NCI-H82 treated with DMSO at 0.1 percent for 48 hours (cell line): Measurements from ENCODE around the gene MEIOB.
"Not testable (repeated sequence)": the region's sequence is repeated elsewhere in the genome, so short reads cannot be mapped to it uniquely, and the experiment has no call there.

Experiments
- DNase-seq: peaks from one replicate; lab custom pipeline; 2025; ENCODE audit not compliant: unreplicated experiment; lab: John Stamatoyannopoulos, UW

MEIOB gene

GRCh38 chr16:1871974-1872635 is at the start of gene MEIOB:
Gene MEIOB, minus strand, starts transcription at chr16:1872164. Its CDS starts 3,989 bp downstream, at chr16:1868175.
- peak; percentile 52 for DNase-seq

GRCh38 chr16:1920727-1921171 is 48.8 kb upstream of the MEIOB start:
- DNase-seq, result peak; percentile 55

DNA sequence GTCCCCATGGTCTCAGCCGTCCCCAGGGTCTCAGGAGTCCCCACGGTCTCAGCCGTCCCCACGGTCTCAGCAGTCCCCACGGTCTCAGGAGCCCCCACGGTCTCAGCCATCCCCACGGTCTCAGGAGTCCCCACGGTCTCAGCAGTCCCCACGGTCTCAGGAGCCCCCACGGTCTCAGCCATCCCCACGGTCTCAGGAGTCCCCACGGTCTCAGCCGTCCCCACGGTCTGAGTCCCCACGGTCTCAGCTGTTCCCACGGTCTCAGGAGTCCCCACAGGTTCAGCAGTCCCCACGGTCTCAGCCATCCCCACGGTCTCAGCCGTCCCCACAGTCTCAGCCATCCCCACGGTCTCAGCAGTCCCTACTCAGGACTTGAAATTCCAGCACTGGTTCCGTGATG is 48.2 kb upstream of the MEIOB start:
- not testable (repeated sequence) for DNase-seq

GRCh38 chr16:1919327-1919998 is 47.5 kb upstream of the MEIOB start:
- no peak for DNase-seq

DNA sequence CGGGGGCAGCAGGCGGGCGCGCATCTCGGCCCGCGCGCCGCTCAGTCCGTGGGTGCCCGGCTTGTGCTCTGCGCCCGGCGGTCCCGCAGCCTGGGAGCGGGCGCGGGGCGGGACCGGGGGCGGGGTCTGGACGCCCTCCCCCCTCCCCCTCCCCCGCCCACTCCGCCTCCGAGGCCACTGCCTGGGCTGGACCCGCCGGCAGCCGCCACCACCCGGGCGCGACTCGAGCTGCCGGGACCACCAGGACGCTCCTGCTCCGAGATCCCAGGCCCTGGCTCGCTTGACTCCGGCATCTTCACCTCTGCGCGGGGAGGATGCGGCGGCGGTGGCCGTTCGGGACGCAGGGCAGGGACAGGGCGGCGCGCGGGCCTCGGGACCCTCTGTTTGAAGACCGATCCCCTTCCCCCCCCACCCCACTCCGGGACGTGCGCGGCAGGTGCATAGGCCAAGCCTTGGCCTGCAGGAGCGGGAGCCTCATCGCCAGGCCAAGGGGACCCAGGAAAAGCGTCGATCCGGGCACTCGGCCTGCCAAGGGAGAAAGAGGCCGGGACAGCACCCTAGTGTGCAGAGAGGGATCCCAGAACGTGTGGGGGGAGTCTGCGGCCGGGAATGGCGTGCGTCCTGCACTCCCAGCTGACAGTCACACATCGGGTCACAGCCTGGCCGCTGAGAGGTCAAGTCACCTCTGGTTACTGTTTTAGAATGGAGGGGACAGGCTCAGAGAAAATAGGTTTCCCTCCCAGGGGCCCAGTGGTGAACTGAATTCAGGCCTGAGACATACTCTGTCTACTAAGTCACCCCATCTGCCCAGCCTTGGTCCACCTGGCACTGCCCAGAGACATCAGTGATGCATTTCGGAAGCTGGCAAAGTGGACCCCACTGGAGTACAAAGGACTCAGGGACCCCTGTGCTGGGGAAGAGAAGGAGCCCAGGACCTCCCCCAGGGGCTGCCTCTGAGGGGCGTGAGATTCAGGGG is 46.7 kb upstream of the MEIOB start, which contains the start of gene HS3ST6:
Gene HS3ST6, minus strand, starts transcription at position 65 of the 976 bp plus-strand sequence. CDS start 92 bp downstream, outside the sequence.
- DNase-seq, result no peak

GRCh38 chr16:1917665-1918350 is 45.8 kb upstream of the MEIOB start:
- DNase-seq, result no peak

DNA sequence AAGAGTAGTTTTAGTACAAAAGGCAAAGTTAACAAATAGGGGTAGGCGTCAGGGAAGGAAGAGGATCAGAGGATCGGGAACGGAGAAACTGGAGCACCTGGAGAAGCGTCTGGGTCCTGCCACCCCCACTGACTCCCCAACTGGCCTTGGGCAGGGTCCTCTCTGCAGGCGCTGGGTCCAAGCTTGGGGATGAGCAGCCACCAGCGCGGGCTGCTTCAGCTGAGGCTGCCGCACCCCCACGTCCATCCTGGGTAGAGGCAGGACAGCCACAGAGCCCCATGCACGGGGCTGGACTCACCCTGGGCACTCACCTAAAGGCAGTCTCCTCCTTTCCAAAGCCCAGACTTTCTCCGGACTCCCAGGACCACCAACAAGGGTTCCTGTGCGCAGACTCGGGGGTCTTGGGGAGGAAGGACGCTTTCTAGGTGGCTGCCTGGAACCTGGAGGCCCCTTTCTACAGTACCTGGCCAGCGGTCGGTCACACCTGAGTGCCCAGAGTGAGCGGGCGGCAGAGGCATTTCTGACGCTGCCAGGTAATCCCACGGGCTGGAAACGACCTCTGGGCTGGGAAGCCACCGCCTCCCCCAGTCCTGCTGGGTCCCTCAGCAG is 45.2 kb upstream of the MEIOB start:
- no peak for DNase-seq

- DNase-seq, result no peak
These were observed 44.7 kb upstream of the MEIOB start for GRCh38 chr16:1916640-1916990.

- DNase-seq, result no peak
These were observed 44.0 kb upstream of the MEIOB start for GRCh38 chr16:1915732-1916639.

DNA sequence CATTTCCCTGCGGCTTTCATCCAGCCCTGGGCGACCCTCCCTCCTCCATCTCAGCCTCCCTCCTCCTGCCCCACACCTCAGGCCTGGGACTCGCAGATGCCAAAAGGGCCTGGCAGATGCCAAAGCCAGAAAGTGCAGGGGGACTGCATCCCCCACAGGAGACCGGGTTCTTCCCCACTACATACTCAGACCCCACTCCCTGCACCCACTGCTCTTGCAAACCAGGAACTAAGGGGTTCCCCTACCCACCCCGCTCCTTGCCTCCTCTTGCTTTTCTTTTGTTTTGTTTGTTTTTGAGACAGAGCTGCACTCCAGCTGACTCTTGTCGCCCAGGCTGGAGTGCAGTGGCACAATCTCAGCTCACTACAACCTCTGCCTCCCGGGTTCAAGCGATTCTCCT is 43.0 kb upstream of the MEIOB start:
- DNase-seq, result no peak

GRCh38 chr16:1914084-1914608 is 42.2 kb upstream of the MEIOB start:
- no peak for DNase-seq

- DNase-seq, result no peak
These were observed 41.5 kb upstream of the MEIOB start for GRCh38 chr16:1913327-1914083.

GRCh38 chr16:1912215-1912543 is 40.2 kb upstream of the MEIOB start:
- DNase-seq, result no peak

- DNase-seq, result no peak
These were observed 39.7 kb upstream of the MEIOB start for GRCh38 chr16:1911467-1912214.

GRCh38 chr16:1909561-1910231 is 37.7 kb upstream of the MEIOB start:
- DNase-seq, result peak; percentile 93

GRCh38 chr16:1908983-1909382 is 37.0 kb upstream of the MEIOB start:
- DNase-seq, result no peak

DNA sequence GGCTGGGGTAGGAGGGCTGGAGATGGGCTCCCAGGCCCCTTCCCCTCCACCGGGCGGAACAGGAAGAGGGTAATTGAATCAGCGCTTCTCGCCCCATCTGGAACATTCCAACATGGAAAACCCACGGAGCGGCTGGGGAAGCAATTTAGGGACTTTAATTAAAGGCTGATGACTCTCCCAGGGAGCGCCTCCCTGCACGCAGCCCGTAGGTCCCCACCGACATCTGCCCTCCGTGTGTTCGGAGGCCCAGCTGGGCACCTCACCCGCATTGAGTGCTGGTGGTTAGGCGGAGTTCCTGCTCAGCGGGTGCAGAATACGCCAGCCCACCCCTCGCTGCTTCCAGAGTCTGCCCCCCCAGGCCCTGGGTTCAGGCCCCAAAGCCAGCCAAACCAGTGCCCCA is 36.2 kb upstream of the MEIOB start:
- no peak for DNase-seq
